ENCODE results near the gene SEC22C.
"Not testable (repeated sequence)": the region's sequence is repeated elsewhere in the genome, so short reads cannot be mapped to it uniquely, and the experiment has no call there.

Gene SEC22C

GRCh38 chr3:42581709-42582473, at the start of gene SEC22C:
SEC22C (minus strand) TSS chr3:42581967; CDS start chr3:42569046, 12,921 bp downstream.
- peak; percentile 100 for DNase-seq (ENCODE audit: low spot score)

- DNase-seq (ENCODE audit: low spot score), result no peak
Measured at GRCh38 chr3:42613462-42613861, 31.7 kb upstream of the SEC22C start.

GRCh38 chr3:42612928-42613327, 31.2 kb upstream of the SEC22C start:
- DNase-seq (ENCODE audit: low spot score), result no peak

GRCh38 chr3:42612217-42612616, 30.4 kb upstream of the SEC22C start:
- DNase-seq (ENCODE audit: low spot score), result no peak

- no peak for DNase-seq (ENCODE audit: low spot score)
Measured at GRCh38 chr3:42610976-42611375, 29.2 kb upstream of the SEC22C start.

GRCh38 chr3:42608581-42608980, 26.8 kb upstream of the SEC22C start:
- DNase-seq (ENCODE audit: low spot score), result no peak

- no peak for DNase-seq (ENCODE audit: low spot score)
Measured at GRCh38 chr3:42605546-42606173, 23.9 kb upstream of the SEC22C start.

- no peak for DNase-seq (ENCODE audit: low spot score)
Measured at GRCh38 chr3:42602961-42603360, 21.2 kb upstream of the SEC22C start.

GRCh38 chr3:42601896-42602581, 20.3 kb upstream of the SEC22C start:
- no peak for DNase-seq (ENCODE audit: low spot score)

- DNase-seq (ENCODE audit: low spot score), result no peak
Measured at GRCh38 chr3:42600958-42601675, 19.4 kb upstream of the SEC22C start.

GRCh38 chr3:42600111-42600957, 18.6 kb upstream of the SEC22C start, which contains the start of gene NKTR:
NKTR (plus strand) TSS chr3:42600686; CDS start chr3:42601007, 321 bp downstream.
- peak; percentile 95 for DNase-seq (ENCODE audit: low spot score)

GRCh38 chr3:42597098-42597497, 15.3 kb upstream of the SEC22C start:
- not testable (repeated sequence) for DNase-seq (ENCODE audit: low spot score)

- DNase-seq (ENCODE audit: low spot score), result no peak
Measured at GRCh38 chr3:42595682-42596081, 13.9 kb upstream of the SEC22C start.

- no peak for DNase-seq (ENCODE audit: low spot score)
Measured at GRCh38 chr3:42593635-42594034, 11.9 kb upstream of the SEC22C start.

GRCh38 chr3:42591811-42592210, 10.0 kb upstream of the SEC22C start:
- no peak for DNase-seq (ENCODE audit: low spot score)

GRCh38 chr3:42590989-42591756, 9.4 kb upstream of the SEC22C start:
- DNase-seq (ENCODE audit: low spot score), result no peak

GRCh38 chr3:42589382-42590109, 7.8 kb upstream of the SEC22C start:
- DNase-seq (ENCODE audit: low spot score), result no peak

- DNase-seq (ENCODE audit: low spot score), result no peak
Measured at GRCh38 chr3:42588625-42589024, 6.9 kb upstream of the SEC22C start.

- no peak for DNase-seq (ENCODE audit: low spot score)
Measured at GRCh38 chr3:42582474-42583070, 805 bp upstream of the SEC22C start.

GRCh38 chr3:42581400-42581708, 413 bp downstream of the SEC22C start:
- no peak for DNase-seq (ENCODE audit: low spot score)

All from COLO829 (cell line).